ENCODE data around the gene PHF11. TPM values are rescaled to one million over a fixed set of nuclear protein-coding genes. Genes with fewer than 3 reads are reported as not detected.

Gene PHF11
- total RNA-seq, 1 donor from 2014 or later = 4.7 TPM

- no peak for DNase-seq
Observed at GRCh38 chr13:49498206-49498605, 2.5 kb downstream of the PHF11 start.

- DNase-seq = no peak
Observed at GRCh38 chr13:49499889-49500660, 4.3 kb downstream of the PHF11 start.

- no peak for DNase-seq
Observed at GRCh38 chr13:49502954-49503353, 7.2 kb downstream of the PHF11 start.

- DNase-seq = no peak
Observed at GRCh38 chr13:49503951-49504350, 8.2 kb downstream of the PHF11 start.

GRCh38 chr13:49512578-49512977 lies 16.8 kb downstream of the PHF11 start:
- DNase-seq = no peak

GRCh38 chr13:49516467-49516866 lies 20.7 kb downstream of the PHF11 start:
- no peak for DNase-seq

GRCh38 chr13:49517461-49517860 lies 21.7 kb downstream of the PHF11 start:
- DNase-seq = no peak

- no peak for DNase-seq
Observed at GRCh38 chr13:49521224-49521623, 25.5 kb downstream of the PHF11 start.

- no peak for DNase-seq
Observed at GRCh38 chr13:49524740-49525501, 29.2 kb downstream of the PHF11 start.

GRCh38 chr13:49527123-49527522 lies 31.4 kb downstream of the PHF11 start:
- DNase-seq = no peak

- DNase-seq = no peak
Observed at GRCh38 chr13:49528161-49528560, 32.4 kb downstream of the PHF11 start.

- DNase-seq = no peak
Observed at GRCh38 chr13:49530457-49530856, 34.7 kb downstream of the PHF11 start.

GRCh38 chr13:49532593-49532992 lies 36.8 kb downstream of the PHF11 start:
- DNase-seq = no peak

- no peak for DNase-seq
Observed at GRCh38 chr13:49533011-49533410, 37.3 kb downstream of the PHF11 start.

GRCh38 chr13:49533591-49534269 lies 38.0 kb downstream of the PHF11 start:
- DNase-seq = no peak

- DNase-seq = no peak
Observed at GRCh38 chr13:49536144-49536873, 40.6 kb downstream of the PHF11 start.

GRCh38 chr13:49538404-49538803 lies 42.7 kb downstream of the PHF11 start:
- no peak for DNase-seq

GRCh38 chr13:49539313-49539712 lies 43.6 kb downstream of the PHF11 start:
- no peak for DNase-seq

GRCh38 chr13:49539746-49540145 lies 44.0 kb downstream of the PHF11 start:
- no peak for DNase-seq

GRCh38 chr13:49540552-49540951 lies 44.8 kb downstream of the PHF11 start:
- DNase-seq = no peak

- no peak for DNase-seq
Observed at GRCh38 chr13:49543656-49544055, 47.9 kb downstream of the PHF11 start.

GRCh38 chr13:49545661-49546060 lies 49.9 kb downstream of the PHF11 start:
- no peak for DNase-seq

GRCh38 chr13:49546561-49546960 lies 50.8 kb downstream of the PHF11 start:
- DNase-seq = no peak

All from occipital lobe (tissue), 2 donors.